K562 (cell line): Measurements from ENCODE around the gene SH3D21. TPM values are rescaled to one million over a fixed set of nuclear protein-coding genes. Genes with fewer than 3 reads are reported as not detected.

Experiments used
- ATAC-seq: fragments of 200-7000 bp; cut with Tn5 transposase; 3 replicates; pipeline ENCODE4 v1.9.1; 2020; ENCODE audit warnings: moderate library complexity
- BruUV-seq: library from RNA; stranded (reverse); fragments of 400-500 nt; replicated peaks from 2 replicates; lab custom pipeline; 2021; lab: Mats Ljungman, UMichigan
- CTCF ChIA-PET: fragments of 300-600 bp; formaldehyde crosslinking; extraction: SDS; loops from one replicate; lab custom pipeline; 2021; ENCODE audit warnings: low intra/inter-chr PET ratio; lab: Yijun Ruan, JAX
- POLR2A ChIA-PET: fragments of 300-600, 350-650 bp; sonication (Branson Sonifier 250); formaldehyde crosslinking; extraction: SDS; loops from one replicate; lab custom pipeline; 2021; ENCODE audit warnings: antibody characterized with exemption, inconsistent platforms; lab: Yijun Ruan, JAX
- DNase-seq, 4 experiments: peaks; one replicate each; pipeline versions ENCODE4 v3.0.0 to v3.0.0-alpha.2; 2011 to 2018; ENCODE audit warnings: low spot score in 3 of 4, mixed read lengths in 3 of 4; ENCODE audit errors: extremely low read depth in 1 of 4
- FAIRE-seq: peaks from 2 replicates; lab custom pipeline; 2011; peaks lifted over from hg19 to GRCh38; lab: Jason Lieb, UNC
- H2AFZ ChIP-seq: 2 replicates; pipeline ENCODE4 v1.6.0; 2011; ENCODE audit warnings: low read depth, low read length, control low read depth, inconsistent platforms
- H3K27ac ChIP-seq: fragments of 200-600 bp; 3 replicates; pipeline ENCODE4 v1.8.0; 2011; ENCODE audit warnings: low read depth, mild to moderate bottlenecking, control low read depth, inconsistent platforms, low read length, moderate library complexity, mixed read lengths; ENCODE audit errors: extremely low read depth
- H3K27me3 ChIP-seq, 2 experiments: fragments of 300-600 bp in 1 of 2; 2 replicates in 1 of 2; 3 replicates in 1 of 2; pipeline versions ENCODE4 v1.6.0 to v1.8.0; 2011; ENCODE audit warnings: inconsistent platforms in 2 of 2, low read length in 2 of 2, mild to moderate bottlenecking in 1 of 2, mixed read lengths in 1 of 2, moderate library complexity in 1 of 2; ENCODE audit not compliant: control insufficient read depth in 2 of 2, insufficient read depth in 2 of 2
- H3K36me3 ChIP-seq: fragments of 300-600 bp; 3 replicates; pipeline ENCODE4 v1.8.0; 2011; ENCODE audit warnings: mild to moderate bottlenecking, low read length, inconsistent platforms; ENCODE audit not compliant: control insufficient read depth, insufficient read depth
- H3K4me1 ChIP-seq, 2 experiments: fragments of 200-600 bp in 1 of 2; replicated peaks in 1 of 2; 2 replicates in 1 of 2; 3 replicates in 1 of 2; pipeline versions ENCODE4 v1.5.1 to v1.8.0; 2011; ENCODE audit warnings: inconsistent platforms in 2 of 2, low read length in 2 of 2, mild to moderate bottlenecking in 1 of 2, mixed read lengths in 1 of 2, moderate library complexity in 1 of 2; ENCODE audit not compliant: control insufficient read depth in 2 of 2, insufficient read depth in 2 of 2
- H3K4me2 ChIP-seq: 2 replicates; pipeline ENCODE4 v1.6.1; 2011; ENCODE audit warnings: low read length, control low read depth, inconsistent platforms, mixed read lengths; ENCODE audit not compliant: insufficient read depth
- H3K4me3 ChIP-seq: fragments of 200-600 bp; sonication (generic), shearing (Covaris generic); 2 replicates; pipeline ENCODE4 v1.5.1; 2016; ENCODE audit warnings: control low read depth, inconsistent platforms
- H3K79me2 ChIP-seq: fragments of 200-600 bp; 3 replicates; pipeline ENCODE4 v1.8.0; 2011; ENCODE audit warnings: low read length, inconsistent platforms; ENCODE audit not compliant: control insufficient read depth, insufficient read depth
- H3K9ac ChIP-seq, 2 experiments: 2 replicates each; pipeline versions ENCODE4 v1.6.0 to v1.6.1; 2011; ENCODE audit warnings: low read depth in 2 of 2, low read length in 2 of 2, control low read depth in 1 of 2, inconsistent platforms in 1 of 2, mild to moderate bottlenecking in 1 of 2, mixed read lengths in 1 of 2; ENCODE audit not compliant: insufficient read depth in 1 of 2
- H3K9me1 ChIP-seq: one replicate; pipeline ENCODE4 v1.6.0; 2011; ENCODE audit warnings: inconsistent platforms, mild to moderate bottlenecking, low read length, moderate library complexity; ENCODE audit not compliant: control insufficient read depth, insufficient read depth
- H3K9me3 ChIP-seq: replicated peaks from 2 replicates; pipeline ENCODE4 v1.5.1; 2011; ENCODE audit warnings: low read depth, low read length, inconsistent platforms; ENCODE audit not compliant: control insufficient read depth, insufficient read depth
- H4K20me1 ChIP-seq: replicated peaks from 2 replicates; pipeline ENCODE4 v1.6.1; 2011; ENCODE audit warnings: low read length, inconsistent platforms, mixed read lengths; ENCODE audit not compliant: control insufficient read depth, insufficient read depth
- HDAC1 ChIP-seq, 2 experiments: fragments of 450-650 bp; IDR thresholded peaks; 2 replicates each; pipeline ENCODE4 v1.6.1; 2016 to 2017; ENCODE audit warnings: inconsistent platforms in 1 of 2, mild to moderate bottlenecking in 1 of 2, moderate library complexity in 1 of 2
- NFIC ChIP-seq: fragments of 450-650 bp; IDR thresholded peaks from 2 replicates; pipeline ENCODE4 v1.6.1; 2017; ENCODE audit warnings: mild to moderate bottlenecking, inconsistent platforms
- POLR2A ChIP-seq: fragments of 450-650 bp; conservative IDR thresholded peaks from 2 replicates; pipeline ENCODE4 v1.6.1; 2016
- ZKSCAN1 ChIP-seq: fragments of 150-350 bp; IDR thresholded peaks from 2 replicates; pipeline ENCODE4 v1.6.1; 2016; ENCODE audit warnings: low read depth, low read length
- ZNF586 ChIP-seq: fragments of 450-650 bp; formaldehyde crosslinking; conservative IDR thresholded peaks from 2 replicates; pipeline ENCODE4 v1.4.0; 2020; ENCODE audit warnings: mild to moderate bottlenecking, moderate library complexity
- WGBS: fragments of 100-300 bp; shearing (Covaris generic); methylation state at CpG from one replicate; pipeline ENCODE4 v1.1.6; 2016; ENCODE audit warnings: low coverage, mixed read lengths; ENCODE audit not compliant: insufficient coverage; ENCODE audit errors: missing lambda C conversion rate; 5-methylcytosine and 5-hydroxymethylcytosine counted together
- in situ Hi-C: fragments of 300-500 bp; cut with MboI; formaldehyde crosslinking; loops from 4 replicates; pipeline ENCODE4 v1.15.0; 2018; ENCODE audit warnings: inconsistent platforms, mixed read lengths
- intact Hi-C: fragments of 100-400 bp; cut with micrococcal nuclease; formaldehyde crosslinking; loops from 2 replicates; pipeline ENCODE4 v1.14.2; 2022
- polyA plus RNA-seq, 8 experiments: library from polyadenylated mRNA; depleted of rRNA in 4 of 8; stranded (reverse) in 5 of 8; unstranded in 3 of 8; fragments of >200 nt; fragmentation: Nextera tagmentation in 2 of 8; fragmentation: Illumina TruSeq in 1 of 8; extraction: Ambion mirVana in 2 of 8; extraction: Trizol in 1 of 8; gene quantifications; 2 replicates each; pipeline versions ENCODE4 v1.2.1 to v1.2.3, GENCODE V29; 2011 to 2014; ENCODE audit warnings: inconsistent platforms in 1 of 8, missing spikeins in 1 of 8
- total RNA-seq, 7 experiments: library from RNA; depleted of rRNA in 6 of 7; stranded (reverse); fragments of >200 nt in 6 of 7; fragmentation: Illumina TruSeq in 2 of 7; extraction: Trizol in 2 of 7; gene quantifications; 2 replicates each; pipeline versions ENCODE4 v1.2.1 to v1.2.3, GENCODE V29; 2011 to 2021; ENCODE audit warnings: low replicate concordance in 1 of 7
- TF ChIP-seq, protein P1 (sequence below): sonication (generic); IDR thresholded peaks from 2 replicates; pipeline ENCODE4 v1.6.1; 2016
- TF ChIP-seq, protein P2 (sequence below): fragments of 450-650 bp; formaldehyde crosslinking; IDR thresholded peaks from 2 replicates; pipeline ENCODE4 v1.4.0; 2022; ENCODE audit warnings: missing genetic modification characterization

The SH3D21 gene
- total and polyA plus RNA-seq, 9 of the 15 experiments (the other 6 are each of a cell fraction or from before 2014, with no cell fraction given): 0.01 to 4.7 (median 1.8) TPM

DNA sequence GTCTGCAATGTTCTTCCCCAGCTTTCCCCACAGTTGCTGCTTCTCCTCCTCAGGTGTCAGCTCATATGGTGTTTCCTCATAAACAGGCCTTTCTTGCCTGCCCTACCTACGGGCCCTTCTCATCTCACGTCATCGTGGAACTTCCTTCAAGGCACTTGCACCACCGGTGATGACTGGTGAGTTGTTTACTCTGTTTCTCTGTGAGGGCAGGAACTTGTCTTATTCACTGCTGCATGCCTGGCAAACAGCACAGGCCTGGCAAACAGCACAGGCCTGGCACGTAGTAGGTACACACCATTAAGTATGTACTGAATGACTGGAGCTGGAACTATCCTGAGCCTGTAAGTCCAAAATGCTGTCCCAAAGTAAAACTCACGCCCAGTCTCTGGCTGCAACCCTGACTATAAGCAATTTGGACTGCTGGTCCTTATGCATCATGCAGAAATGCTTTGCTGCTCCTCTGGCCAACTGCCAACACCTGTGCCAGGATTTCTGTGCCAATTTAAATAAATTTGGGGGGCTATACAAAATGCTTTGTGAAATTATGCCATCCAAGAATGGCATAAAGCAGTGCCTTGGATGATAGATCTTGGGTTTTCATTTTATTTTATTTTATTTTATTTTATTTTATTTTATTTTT lies 53.9 kb downstream of the SH3D21 start:
- TF ChIP-seq NFIC: peak; percentile 68
- no peak for TF ChIP-seq HDAC1 (IDR thresholded peaks at IDR 0.05)
- TF ChIP-seq ZNF586: no peak
- peak; percentile 70 for TF ChIP-seq ZKSCAN1
- TF ChIP-seq, protein P1, sequence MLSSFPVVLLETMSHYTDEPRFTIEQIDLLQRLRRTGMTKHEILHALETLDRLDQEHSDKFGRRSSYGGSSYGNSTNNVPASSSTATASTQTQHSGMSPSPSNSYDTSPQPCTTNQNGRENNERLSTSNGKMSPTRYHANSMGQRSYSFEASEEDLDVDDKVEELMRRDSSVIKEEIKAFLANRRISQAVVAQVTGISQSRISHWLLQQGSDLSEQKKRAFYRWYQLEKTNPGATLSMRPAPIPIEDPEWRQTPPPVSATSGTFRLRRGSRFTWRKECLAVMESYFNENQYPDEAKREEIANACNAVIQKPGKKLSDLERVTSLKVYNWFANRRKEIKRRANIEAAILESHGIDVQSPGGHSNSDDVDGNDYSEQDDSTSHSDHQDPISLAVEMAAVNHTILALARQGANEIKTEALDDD: no peak
- TF ChIP-seq, protein P2, sequence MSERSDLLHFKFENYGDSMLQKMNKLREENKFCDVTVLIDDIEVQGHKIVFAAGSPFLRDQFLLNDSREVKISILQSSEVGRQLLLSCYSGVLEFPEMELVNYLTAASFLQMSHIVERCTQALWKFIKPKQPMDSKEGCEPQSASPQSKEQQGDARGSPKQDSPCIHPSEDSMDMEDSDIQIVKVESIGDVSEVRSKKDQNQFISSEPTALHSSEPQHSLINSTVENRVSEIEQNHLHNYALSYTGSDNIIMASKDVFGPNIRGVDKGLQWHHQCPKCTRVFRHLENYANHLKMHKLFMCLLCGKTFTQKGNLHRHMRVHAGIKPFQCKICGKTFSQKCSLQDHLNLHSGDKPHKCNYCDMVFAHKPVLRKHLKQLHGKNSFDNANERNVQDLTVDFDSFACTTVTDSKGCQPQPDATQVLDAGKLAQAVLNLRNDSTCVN (CRISPR knock-in tag): no peak
- TF ChIP-seq POLR2A: peak; percentile 6; the same call in 1 of the 2 replicates
- ChIA-PET POLR2A (interaction anchor here (0.6 to 2.9 kb wide), 4 partner anchors 9 to 28 kb away, joined by 3 to 18 read pairs (median 6); no protein-coding TSS in a partner anchor), CTCF (no interaction called here)
- FAIRE-seq (no peak), DNase-seq (no peak), ATAC-seq (no peak)
- H3K9ac ChIP-seq: peak overlapping the region in 1 of 2 experiments; percentile 24; a peak in 1 of 4 replicates
- peaks cover 75% of the 10 kb centered on the region for H3K36me3 ChIP-seq
- H3K4me3 ChIP-seq: no peak overlapping the region
- 89% methylated on average over 6 of the region's 6 CpGs for WGBS
- H4K20me1 ChIP-seq: no peaks in the 10 kb centered on the region
- H3K79me2 ChIP-seq: 0 out of 3 replicates have a peak, but pooled peaks cover 4% of the 10 kb centered on the region
- in situ Hi-C loops (no loop called here), intact Hi-C loops (no loop called here)
- H3K27ac ChIP-seq: no peak overlapping the region
- H3K9me3 ChIP-seq: no peaks in the 10 kb centered on the region
- no peaks in the 10 kb centered on the region for H3K27me3 ChIP-seq
- no peak overlapping the region for H2AFZ ChIP-seq
- no peak overlapping the region for H3K4me2 ChIP-seq
- H3K9me1 ChIP-seq: no peaks in the 10 kb centered on the region
- H3K4me1 ChIP-seq: 0 out of 5 replicates have a peak, but pooled peaks cover 0 to 3% of the 10 kb centered on the region in 2 experiments
- no TSS peak for BruUV-seq
